NCI-H524 treated with DMSO at 0.1 percent for 48 hours (cell line): ENCODE results near the gene NLRP8.
"Not testable (repeated sequence)": the region's sequence is repeated elsewhere in the genome, so short reads cannot be mapped to it uniquely, and the experiment has no call there.

Experiments
- DNase-seq: peaks from one replicate; lab custom pipeline; 2025; lab: John Stamatoyannopoulos, UW

Gene NLRP8

DNA sequence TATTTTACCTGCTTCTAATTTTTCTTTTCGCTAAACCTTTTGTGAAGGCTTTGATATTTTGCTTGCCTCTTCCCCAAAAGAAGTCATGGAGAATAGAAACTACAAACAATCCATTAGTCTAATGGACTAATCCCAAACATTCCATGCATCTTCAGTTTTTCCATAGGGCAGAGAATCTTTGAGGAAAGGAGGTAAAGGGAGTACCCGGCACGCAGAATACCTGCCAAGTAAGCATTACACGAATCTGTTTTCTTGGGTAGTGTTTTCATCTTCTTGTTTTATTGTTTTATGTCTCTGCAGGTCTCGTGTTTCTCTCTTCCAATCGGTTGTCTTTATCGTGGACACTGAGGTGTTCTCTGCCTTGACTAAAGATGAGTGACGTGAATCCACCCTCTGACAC, at the start of gene NLRP8:
Gene NLRP8, plus strand, starts transcription at position 301 of the 400 bp plus-strand sequence.
- DNase-seq = no peak

DNA sequence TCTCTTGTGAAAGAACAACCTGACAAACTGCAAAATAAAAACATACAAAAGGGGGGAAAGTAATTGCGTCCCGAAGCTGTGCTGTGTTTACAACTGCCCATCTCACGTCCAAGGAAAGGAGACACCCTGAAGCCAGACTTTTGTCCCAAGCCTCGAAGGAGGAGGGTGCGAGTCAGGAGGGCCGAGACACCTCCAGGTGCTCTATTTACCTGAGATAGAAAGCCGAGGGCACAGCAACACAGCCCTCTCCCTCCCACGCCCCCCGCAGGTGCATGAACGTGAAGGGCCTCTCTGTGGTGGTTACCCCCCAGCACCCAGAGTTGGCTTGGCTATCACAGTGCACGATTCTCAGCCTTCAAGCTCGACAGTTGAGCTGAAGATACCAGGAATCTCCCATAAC, 48.7 kb upstream of the NLRP8 start:
- no peak for DNase-seq

DNA sequence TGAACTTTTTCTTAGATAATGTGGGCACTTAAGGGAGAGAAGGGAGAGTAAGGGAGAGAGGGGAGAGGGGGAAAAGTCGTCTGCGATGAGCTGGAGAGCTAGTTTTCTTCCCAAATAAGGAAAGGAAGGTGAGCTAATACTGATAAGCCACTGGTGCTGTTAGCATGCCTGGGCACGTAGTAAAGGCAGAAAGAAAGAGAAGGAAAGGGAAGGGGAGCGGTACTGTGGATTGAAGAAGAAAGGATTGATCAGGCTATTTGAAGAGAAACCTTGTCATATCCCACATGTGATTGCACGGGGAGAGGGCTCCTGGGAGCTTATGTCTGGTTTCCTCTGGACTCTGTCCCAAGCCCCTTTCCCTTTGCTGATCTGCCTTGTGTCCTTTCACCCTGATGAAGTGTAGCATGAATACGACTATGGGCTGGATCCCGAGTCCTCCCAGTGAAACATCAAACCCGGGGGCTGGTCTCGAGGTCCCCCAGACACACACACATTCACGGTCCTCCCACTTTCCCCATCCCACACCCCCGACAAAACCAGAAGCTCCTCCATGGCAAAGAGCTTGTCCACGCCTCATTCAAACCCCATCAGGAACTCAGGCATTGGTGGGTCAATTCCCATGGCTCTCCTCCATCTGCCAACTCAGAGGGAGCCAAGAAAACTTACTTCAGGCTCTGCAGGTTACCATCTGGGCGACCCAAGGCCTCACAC, 46.1 kb upstream of the NLRP8 start:
- DNase-seq = no peak

DNA sequence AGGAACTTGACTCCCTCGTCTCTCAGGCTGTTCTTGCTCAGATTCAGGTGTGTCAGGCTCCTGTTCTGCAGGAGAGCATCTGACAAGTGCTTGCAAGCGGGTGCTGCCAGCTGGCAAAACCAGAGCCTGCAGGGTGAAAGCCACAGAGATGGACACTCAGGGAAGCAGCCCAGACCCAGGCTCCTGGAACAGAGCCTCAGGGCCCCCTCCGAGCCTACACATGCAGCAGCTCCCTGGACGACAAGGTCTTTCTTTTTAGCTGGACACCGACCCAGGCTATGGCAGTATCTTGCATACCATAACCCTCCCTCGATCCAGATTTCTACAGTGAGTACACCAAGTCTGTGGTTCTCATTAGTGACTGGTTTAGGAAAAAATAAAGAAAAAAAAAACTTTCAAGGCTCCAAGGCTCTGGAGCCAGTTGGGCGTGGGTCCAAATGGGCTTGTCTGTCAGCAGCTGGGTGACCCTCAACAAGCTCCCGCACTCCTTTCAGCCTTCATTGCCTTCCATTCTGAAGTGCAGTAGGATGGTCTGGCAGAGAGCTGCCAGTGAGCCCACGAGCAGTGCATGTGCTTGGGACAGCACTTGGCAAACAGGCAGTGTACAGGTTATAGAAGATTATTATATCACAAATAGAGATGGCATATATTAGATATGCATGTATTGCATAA, 45.4 kb upstream of the NLRP8 start:
- no peak for DNase-seq

DNA sequence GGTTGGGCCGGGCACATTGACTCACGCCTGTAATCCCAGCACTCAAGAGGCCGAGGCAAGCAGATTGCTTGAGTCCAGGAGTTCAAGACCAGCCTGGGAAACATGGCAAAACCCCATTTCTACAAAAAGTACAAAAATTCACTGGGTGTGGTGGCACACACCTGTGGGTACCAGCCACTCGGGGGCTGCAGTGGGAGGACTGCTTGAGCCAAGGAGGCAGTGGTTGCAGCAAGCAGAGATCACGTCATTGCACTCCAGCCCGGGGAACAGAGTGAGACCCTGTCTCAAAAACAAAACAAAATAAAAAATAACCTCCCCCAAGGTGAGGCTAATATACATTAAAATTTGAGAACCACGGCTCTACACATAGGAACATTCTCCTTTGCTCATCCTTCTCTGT, 40.3 kb upstream of the NLRP8 start:
- DNase-seq = no peak

DNA sequence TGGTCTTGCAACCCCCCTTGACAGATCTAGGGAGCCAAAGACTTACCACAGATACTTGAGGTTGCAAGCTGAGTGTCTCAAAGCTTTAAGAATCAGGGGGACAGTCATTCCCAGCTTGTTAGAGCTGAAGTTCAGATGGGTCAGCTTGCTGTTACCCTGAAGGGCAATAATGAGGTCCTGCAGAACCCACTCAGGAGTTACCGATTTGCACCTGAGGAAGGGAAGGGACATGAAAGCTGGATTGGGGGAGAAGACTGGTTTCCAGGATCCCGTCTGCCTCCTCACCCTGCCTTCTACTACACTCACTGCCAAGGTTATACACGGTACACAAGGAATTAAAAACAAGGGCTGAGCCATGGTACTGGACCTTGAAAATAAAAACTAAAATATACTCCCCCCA, 39.9 kb upstream of the NLRP8 start:
- DNase-seq = no peak

DNA sequence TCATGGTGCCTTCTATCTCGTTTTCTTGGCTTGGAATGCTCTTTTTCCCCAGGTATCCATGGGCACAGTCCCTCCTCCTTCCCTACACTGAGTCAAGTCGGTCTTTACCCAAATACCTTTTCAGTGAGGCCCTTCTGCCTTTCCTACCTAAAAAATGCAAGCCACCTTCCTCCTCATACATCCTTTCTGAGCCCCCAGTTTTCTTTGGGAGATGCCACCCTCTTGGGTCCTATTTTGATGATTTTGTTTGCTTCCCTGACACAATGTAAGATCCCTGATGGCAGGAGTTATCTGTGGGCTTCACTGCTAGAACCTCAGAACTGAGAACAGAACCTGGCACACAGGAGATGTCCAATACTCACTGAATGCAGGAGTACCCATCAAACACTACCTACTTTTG, 37.8 kb upstream of the NLRP8 start:
- DNase-seq = no peak

DNA sequence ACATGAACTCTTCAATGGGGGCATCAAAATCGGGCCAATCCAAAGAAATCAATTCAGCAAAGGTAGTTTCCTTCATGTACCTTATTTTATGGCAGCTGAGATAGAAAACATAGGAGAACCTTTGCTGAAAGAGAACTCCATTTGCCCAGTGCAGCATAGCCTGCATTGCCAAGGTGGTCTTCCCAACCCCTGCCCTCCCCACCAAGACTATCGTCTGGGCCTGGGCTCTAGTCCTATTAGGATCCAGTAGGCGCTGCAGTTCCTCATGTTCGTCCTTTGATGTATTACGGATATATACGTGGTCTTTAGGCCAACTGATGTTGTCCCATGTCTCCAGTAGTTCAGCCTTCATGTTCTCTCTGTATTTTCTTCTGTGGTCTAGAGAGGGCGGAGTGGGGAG, 34.7 kb upstream of the NLRP8 start:
- no peak for DNase-seq

DNA sequence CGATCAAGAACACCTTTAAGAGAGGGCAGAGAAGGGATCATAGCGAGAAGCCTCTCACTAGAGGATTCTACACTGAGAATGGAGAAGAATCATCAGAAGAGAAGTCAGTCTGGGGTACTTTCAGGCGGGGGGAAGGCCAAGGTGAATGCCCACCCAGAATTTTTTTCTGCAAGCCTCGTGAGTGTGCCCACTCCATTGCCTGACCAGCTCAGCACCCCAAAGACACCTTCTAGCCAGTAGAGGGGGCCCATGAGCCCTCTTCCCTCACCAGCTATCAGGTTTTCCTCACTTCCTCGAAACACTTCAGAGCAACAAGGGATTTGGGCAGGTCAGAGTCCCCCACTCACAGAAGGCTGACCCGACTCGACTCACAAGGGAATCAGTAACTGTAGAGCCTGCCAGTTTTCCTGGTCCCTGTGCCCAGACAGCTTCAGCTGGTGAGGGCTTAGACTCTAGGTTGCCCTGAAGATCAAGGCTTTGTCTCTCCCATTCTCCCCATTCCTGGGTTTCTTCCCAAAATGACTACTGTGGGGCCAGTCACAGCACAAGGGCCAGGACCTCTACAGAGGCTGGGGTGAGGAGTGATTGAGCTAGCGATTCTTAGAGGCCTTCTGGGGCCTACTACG, 33.9 kb upstream of the NLRP8 start:
- DNase-seq = no peak

DNA sequence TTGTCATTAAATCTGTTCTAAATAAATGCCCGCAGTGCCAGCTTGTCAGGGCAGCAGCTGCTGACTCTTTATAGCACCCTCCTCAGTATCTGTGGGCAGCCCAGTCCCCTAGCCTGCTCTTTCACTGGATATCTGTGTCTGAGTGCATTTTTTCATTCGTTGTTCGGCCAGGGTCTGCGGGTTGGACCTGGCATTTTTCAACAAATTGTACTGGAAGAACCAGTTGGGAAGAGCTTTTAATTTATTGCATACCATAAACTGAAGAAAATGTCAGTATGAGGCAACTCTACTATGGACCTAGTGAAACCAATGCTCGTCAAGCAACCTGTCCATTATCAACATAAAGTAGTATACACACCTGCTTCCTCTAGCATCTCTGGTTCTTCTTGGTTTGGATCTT, 24.1 kb upstream of the NLRP8 start:
- no peak for DNase-seq

DNA sequence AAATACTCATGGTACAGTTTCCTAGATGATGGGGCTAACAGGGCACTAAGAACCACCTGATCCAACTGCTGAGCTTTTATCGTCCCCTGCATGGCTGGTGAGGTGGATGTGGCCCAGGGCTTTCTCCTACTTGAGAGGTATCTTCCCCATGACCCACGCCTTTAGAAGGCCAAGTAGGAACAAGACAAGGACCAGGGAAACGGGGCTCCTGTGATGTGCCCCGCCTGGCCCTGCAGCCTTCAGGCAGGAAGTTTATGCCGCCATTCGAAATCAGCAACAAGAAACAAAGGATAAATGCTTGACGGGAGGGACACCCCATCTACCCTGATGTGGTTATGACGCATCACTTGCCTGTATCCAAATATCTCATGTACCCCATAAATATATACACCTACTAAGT, 19.6 kb upstream of the NLRP8 start:
- no peak for DNase-seq

DNA sequence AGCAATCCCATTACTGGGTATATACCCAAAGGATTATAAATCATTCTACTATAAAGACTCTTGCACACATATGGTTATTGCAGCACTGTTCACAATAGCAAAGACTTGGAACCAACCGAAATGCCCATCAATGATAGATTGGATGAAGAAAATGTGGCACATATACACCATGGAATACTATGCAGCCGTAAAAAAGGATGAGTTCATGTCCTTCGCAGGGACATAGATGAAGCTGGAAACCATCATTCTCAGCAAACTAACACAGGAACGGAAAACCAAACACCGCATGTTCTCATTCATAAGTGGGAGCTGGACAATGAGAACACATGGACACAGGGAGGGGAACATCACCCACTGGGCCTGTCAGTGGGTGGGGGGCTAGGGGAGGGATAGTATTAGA, 18.4 kb upstream of the NLRP8 start:
- not testable (repeated sequence) for DNase-seq

DNA sequence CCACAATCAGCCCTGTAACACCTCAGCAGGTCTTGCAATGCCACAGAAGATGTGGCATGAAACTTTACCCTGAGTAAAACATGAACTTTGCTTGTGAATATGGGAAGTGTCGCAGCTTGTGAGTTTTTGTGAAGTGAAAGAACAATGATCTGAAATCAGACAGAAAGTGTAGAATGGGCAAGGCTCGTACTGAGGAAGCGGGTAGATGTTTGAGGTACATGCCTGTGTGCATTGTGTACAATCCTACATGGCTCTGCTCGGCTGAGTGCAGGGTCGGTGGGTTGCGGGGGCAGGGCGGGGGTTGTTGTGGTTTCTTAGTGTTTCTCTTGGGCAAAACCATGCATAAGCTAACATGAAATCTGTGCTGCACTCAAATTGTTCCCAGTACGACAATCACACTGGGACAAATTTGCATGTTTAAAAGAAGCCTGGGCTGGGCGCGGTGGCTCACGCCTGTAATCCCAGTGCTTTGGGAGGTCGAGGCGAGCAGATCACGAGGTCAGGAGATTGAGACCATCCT, 16.6 kb upstream of the NLRP8 start:
- DNase-seq = no peak

DNA sequence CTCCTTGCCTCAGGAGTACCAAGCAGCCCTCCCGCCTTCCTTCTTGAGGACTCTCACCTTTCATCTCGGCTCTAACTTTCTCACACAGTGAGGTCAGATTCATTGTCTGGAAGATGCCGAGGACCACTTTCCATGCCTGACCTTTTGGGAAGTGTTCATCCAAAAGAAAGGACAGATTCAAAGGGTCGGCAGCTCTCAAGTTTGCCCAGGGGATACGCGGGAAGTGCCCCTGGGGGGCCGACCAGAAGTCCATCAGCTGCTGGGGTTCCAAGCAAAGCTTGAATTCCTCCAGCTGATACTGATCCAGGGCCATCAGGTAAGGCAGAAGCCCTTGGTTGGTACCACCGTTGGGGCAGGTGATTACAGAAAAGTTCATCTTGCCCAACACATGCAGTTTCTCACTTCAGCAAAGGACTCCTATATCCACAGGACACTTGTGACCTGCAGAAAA, 15.7 kb upstream of the NLRP8 start, which contains the start of gene NLRP13:
Gene NLRP13, minus strand, starts transcription at position 401 of the 451 bp plus-strand sequence. Its CDS starts 25 bp downstream, at position 376.
- DNase-seq = no peak

DNA sequence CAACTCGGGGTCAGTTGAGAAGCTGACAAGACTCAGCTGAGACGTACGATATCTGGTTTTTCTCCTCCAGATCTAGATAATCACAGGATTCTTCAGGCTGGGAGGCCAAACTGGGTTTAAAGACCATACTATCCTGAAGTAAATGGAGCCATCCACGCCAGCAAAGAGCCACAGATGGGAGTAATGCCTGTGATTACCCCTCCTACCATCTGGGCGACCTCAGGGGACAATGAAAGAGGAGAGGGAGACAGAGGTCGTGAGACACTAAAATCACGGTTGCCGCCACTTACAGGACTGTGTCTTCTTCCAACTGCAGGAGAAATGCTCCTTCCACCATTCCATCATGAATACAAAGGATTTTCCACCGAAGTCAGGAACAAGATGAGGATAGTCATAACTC, 12.4 kb upstream of the NLRP8 start:
- DNase-seq = no peak

DNA sequence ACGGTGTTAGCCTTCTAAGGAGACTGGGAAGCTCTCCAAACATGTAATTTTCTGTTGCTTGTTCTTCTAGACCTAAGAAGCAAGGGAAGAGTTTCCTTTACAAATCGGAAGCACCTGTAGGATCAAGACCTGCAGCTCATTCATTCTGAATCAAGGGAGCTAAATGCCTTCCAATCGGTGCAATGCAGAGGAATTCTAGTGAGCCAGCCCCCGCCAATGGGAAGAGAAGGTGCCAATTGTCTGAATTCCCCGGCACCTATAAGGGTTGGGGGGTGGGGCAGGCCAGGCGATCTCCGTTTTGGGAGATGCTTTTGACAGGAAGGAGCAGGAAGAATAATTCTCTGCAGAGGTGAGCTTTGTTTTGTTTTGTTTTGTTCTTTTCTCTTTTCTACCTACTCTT, 8.4 kb upstream of the NLRP8 start:
- DNase-seq = no peak

DNA sequence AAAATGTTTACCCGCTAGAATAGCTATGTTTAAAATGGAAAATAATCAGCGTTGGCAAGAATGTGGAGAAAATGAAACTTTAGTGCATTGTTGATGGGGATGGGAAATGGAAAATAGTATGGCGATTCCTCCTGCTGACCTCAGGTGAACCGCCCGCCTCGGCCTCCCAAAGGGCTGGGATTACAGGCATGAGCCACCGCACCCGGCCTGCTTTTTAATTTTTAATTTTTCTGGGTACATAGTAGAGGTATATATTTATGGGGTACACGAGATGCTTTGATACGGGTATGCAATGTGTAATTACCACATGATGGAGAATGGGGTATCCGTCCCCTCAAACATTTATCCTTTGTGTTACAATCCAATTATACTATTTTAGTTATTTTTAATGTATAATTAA, 7.3 kb upstream of the NLRP8 start:
- DNase-seq = no peak

DNA sequence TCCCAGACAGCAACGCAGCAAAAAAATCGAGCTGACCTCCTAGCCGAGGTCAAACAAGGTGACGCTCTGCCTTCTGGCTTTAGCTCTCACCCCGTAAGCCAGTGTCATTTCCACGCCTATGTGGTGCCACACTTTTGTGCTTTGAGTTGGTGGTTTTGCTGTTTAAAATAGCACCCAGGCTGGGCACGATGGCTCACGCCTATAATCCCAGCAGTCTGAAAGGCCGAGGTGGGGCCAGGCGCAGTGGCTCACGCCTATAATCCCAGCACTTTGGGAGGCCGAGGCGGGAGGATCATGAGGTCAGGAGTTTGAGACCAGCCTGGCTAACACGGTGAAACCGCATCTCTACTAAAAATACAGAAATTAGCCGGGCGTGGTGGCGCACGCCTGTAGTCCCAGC, 2.9 kb downstream of the NLRP8 start:
- not testable (repeated sequence) for DNase-seq

DNA sequence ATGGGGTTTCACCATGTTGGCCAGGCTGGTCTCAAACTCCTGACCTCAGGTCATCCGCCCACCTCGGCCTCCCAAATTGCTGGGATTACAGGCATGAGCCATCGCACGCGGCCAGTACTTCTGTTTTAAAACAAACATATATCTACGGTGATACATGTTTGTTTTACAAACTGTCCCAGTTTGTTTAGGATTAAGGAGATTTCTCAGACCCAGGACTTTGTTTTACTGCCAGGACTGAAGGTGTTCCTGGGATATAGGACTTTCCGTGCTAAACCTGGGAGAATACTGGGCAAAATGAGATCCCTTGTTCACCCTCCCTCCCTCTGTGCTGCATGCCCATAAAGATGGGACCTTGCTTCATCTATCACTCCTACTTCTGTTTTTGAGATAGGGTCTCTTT, 8.8 kb downstream of the NLRP8 start:
- no peak for DNase-seq

DNA sequence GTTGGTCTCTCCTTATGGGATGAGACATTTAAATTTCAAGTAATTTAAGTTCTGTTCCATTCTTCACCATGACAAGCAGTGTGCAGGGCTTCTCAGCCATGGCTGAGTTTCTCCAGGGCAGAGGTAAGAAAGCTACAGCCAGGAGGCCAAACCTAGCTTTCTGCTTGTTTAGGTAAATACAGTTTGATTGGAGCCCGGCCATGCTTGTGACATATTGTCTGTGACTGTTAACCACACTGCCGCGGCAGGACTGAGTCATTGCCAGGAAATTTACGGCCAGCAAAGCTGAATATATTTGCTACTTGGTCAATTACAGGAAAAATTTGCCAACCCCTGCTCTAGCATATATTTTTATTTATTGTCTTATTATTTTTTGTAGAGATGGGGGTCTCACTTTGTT, 10.7 kb downstream of the NLRP8 start:
- no peak for DNase-seq

DNA sequence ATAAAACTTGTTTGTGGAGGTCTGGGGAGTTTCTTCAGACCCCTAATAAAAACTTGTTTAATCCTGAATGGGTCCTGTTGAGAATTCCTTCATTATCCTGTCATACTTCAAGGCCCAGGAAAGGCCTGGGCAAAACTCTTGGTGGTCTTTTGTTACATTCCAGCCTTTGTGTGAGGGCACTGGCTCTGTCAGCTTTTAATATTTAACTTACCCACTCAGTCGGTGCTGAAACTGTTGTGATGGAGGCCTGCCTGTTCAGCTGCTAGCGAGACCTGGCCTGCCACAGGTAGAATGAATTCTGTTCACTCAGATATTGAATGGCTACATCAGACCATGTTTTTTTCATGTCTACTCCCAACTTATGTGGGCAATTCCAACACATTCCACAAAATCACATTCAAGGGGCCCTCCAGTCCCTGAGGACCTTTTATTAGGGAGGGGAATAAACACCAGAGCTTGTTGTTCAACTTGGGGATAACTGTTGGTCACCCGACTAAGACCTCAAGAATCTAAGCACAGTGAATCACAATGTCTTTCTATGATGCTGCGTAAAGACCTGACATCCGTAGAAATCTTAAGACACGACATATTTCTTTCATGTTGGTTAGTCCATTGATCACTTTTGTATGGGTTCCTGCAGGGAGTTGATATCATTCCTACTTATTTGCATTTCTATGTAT, 12.5 kb downstream of the NLRP8 start:
- DNase-seq = no peak

DNA sequence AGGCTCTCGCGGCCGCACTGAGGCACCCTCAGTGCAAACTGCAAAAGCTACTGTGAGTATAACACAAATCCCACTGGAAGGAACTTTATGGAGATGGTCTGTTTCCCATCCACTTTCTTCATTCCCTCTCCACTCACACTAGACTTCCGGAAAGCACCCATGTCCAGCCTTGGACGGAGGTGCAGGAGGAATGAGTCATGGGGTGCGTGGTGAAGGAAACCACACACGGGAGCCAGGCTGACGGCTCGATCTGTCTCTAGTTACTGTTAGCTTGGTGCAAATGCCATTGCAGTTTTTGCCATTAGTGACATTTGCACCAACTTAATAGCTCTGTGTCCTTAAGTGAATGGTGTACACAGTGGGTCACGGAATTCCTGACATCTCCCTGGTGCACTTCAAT, 14.6 kb downstream of the NLRP8 start:
- no peak for DNase-seq

DNA sequence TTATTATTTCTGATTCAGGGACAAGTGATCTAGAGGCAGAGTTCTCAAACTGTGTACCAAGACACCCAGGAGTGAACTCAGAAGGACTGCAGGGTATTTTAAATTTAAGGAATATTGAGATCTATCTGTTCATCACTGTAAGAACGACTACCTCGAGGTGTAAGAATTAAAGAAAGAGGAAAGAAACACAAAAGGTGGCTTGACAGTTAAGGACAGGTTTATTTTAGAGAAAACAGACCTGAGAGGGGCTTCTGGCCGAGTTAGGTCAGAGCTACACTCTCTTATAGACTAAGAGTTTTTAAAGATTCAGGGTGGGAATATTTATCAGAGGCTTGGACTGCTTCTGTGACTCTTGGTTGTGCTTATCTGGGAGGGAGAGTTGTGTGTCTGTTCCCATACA, 26.4 kb downstream of the NLRP8 start:
- no peak for DNase-seq
